ENCODE measurements around the gene SLC25A23. TPM values are rescaled to one million over a fixed set of nuclear protein-coding genes. Genes with fewer than 3 reads are reported as not detected.

Gene SLC25A23
- total and polyA plus RNA-seq, 2 experiments from 2014 or later, result 25.7 to 96.4 TPM

DNA sequence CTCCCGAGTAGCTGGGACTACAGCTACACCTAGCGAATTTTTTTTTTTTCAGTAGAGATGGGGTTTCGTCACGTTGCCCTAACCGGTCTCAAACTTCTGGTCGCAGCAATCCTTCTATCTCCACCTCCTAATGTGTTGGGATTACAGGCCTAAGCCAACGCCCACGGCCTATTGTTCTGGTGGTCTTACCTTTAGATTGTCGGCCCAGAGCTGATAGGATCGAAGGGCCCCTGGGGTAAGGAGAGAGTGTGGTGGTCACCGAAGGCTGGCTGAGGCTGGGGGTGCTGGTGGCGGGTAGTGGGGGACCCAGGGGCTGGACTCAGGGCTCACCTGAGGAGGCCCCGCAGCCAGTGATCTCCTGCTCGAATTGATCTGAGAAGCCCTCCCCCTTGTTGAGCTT, 11.5 kb upstream of the SLC25A23 start:
- no peak overlapping the region for H3K4me3 Mint-ChIP-seq
- no peak for ATAC-seq
- no peaks in the 10 kb centered on the region for H3K79me2 ChIP-seq (replicated peaks; ENCODE audit: insufficient read depth)

More for the DNA sequence above, 11.5 kb upstream of the SLC25A23 start:
- no peak for DNase-seq (ENCODE audit: low spot score)
- Histone ChIP-seq H3K4me3 (no peak overlapping the region), H2AFZ (no peak overlapping the region), H3K36me3 (ENCODE audit: insufficient read depth) (no peaks in the 10 kb centered on the region), H3K9me2 (ENCODE audit: insufficient read depth) (no peaks in the 10 kb centered on the region), H3F3A (replicated peaks; ENCODE audit: low read depth) (no peaks in the 10 kb centered on the region), H3K4me2 (no peak overlapping the region), H4K20me1 (replicated peaks; ENCODE audit: insufficient read depth) (no peaks in the 10 kb centered on the region), H3K27ac (ENCODE audit: low read depth) (no peak overlapping the region), H3K27me3 (ENCODE audit: insufficient read depth) (peaks cover 14% of the 10 kb centered on the region), H3K4me1 (ENCODE audit: insufficient read depth) (no peaks in the 10 kb centered on the region)
- TF ChIP-seq ZNF462 (CRISPR knock-in tag; IDR thresholded peaks at IDR 0.05), result no peak
- no peak for TF ChIP-seq JUNB (IDR thresholded peaks at IDR 0.05; ENCODE audit: unreplicated experiment)
- no peak for TF ChIP-seq ETS1 (IDR thresholded peaks at IDR 0.05)
- no peak for TF ChIP-seq CREB1 (CRISPR knock-in tag; IDR thresholded peaks at IDR 0.05; ENCODE audit: low read depth)
- no peak for TF ChIP-seq EZH2 (IDR thresholded peaks at IDR 0.05; ENCODE audit: low read depth, unreplicated experiment)
- no peak for TF ChIP-seq ZNF331 (CRISPR knock-in tag; IDR thresholded peaks at IDR 0.05; ENCODE audit: low read depth)
- TF ChIP-seq EZH2phosphoT487 (IDR thresholded peaks at IDR 0.05; ENCODE audit: unreplicated experiment), result no peak
- no peak for TF ChIP-seq CTCF (conservative IDR thresholded peaks at IDR 0.05; ENCODE audit: low read depth in 2 of 2)
- no peak for TF ChIP-seq ZNF114 (CRISPR knock-in tag; IDR thresholded peaks at IDR 0.05)
- H3K36me3 Mint-ChIP-seq (ENCODE audit: low read depth), result peaks cover 9% of the 10 kb centered on the region; the same call in 2 of the 3 replicates
- H3K4me1 Mint-ChIP-seq, result peaks cover 10% of the 10 kb centered on the region; the same call in 2 of the 3 replicates
- peaks cover 10% of the 10 kb centered on the region for H3K27me3 Mint-ChIP-seq (ENCODE audit: insufficient read depth, low read depth, poor library complexity)
- no peaks in the 10 kb centered on the region for H3K9me3 Mint-ChIP-seq
- peak overlapping the region; percentile 36; the same call in 1 of the 2 replicates for H3K27ac Mint-ChIP-seq
